ENCODE data around the gene PCA3. TPM values are rescaled to one million over a fixed set of nuclear protein-coding genes. Genes with fewer than 3 reads are reported as not detected.

Gene PCA3
- total RNA-seq, 1 donor from 2014 or later = not detected

- TF ChIP-seq CTCF (conservative IDR thresholded peaks at IDR 0.05; ENCODE audit: low read depth, low read length) = peak; percentile 93
- H3K4me3 ChIP-seq (ENCODE audit: low read depth, low read length) = no peak overlapping the region
- DNase-seq (ENCODE audit: low read depth) = no peak
Measured at GRCh38 chr9:76810377-76810957, 46.2 kb downstream of the PCA3 start.

GRCh38 chr9:76812591-76812990 lies 48.4 kb downstream of the PCA3 start:
- TF ChIP-seq CTCF (conservative IDR thresholded peaks at IDR 0.05; ENCODE audit: low read depth, low read length) = no peak
- no peak for DNase-seq (ENCODE audit: low read depth)
- no peak overlapping the region for H3K4me3 ChIP-seq (ENCODE audit: low read depth, low read length)

GRCh38 chr9:76817489-76817888 lies 53.3 kb downstream of the PCA3 start:
- DNase-seq (ENCODE audit: low read depth) = peak; percentile 70
- no peak for TF ChIP-seq CTCF (conservative IDR thresholded peaks at IDR 0.05; ENCODE audit: low read depth, low read length)
- H3K4me3 ChIP-seq (ENCODE audit: low read depth, low read length) = no peak overlapping the region

- no peak for TF ChIP-seq CTCF (conservative IDR thresholded peaks at IDR 0.05; ENCODE audit: low read depth, low read length)
- DNase-seq (ENCODE audit: low read depth) = peak; percentile 95
- H3K4me3 ChIP-seq (ENCODE audit: low read depth, low read length) = no peak overlapping the region
Measured at GRCh38 chr9:76818271-76818670, 54.0 kb downstream of the PCA3 start.

- TF ChIP-seq CTCF (conservative IDR thresholded peaks at IDR 0.05; ENCODE audit: low read depth, low read length) = no peak
- no peak overlapping the region for H3K4me3 ChIP-seq (ENCODE audit: low read depth, low read length)
- DNase-seq (ENCODE audit: low read depth) = no peak
Measured at GRCh38 chr9:76820431-76820830, 56.2 kb downstream of the PCA3 start.

GRCh38 chr9:76827296-76828080 lies 63.2 kb downstream of the PCA3 start:
- TF ChIP-seq CTCF (conservative IDR thresholded peaks at IDR 0.05; ENCODE audit: low read depth, low read length) = no peak
- no peak for DNase-seq (ENCODE audit: low read depth)
- H3K4me3 ChIP-seq (ENCODE audit: low read depth, low read length) = no peak overlapping the region

GRCh38 chr9:76828447-76828846 lies 64.2 kb downstream of the PCA3 start:
- DNase-seq (ENCODE audit: low read depth) = no peak
- TF ChIP-seq CTCF (conservative IDR thresholded peaks at IDR 0.05; ENCODE audit: low read depth, low read length) = no peak
- no peak overlapping the region for H3K4me3 ChIP-seq (ENCODE audit: low read depth, low read length)
